GM12878 (cell line): ENCODE measurements around the gene TMC4. TPM values are rescaled to one million over a fixed set of nuclear protein-coding genes. Genes with fewer than 3 reads are reported as not detected.

Experiments used
- CBX3 ChIP-seq: fragments of 200-600 bp; sonication (generic); IDR thresholded peaks from 2 replicates; pipeline ENCODE4 v1.6.1; 2016; ENCODE audit warnings: low read depth, borderline replicate concordance
- CREB1 ChIP-seq: IDR thresholded peaks from 2 replicates; pipeline ENCODE4 v1.6.1; 2012; ENCODE audit warnings: low read depth, mild to moderate bottlenecking, inconsistent platforms
- CUX1 ChIP-seq: IDR thresholded peaks from 2 replicates; pipeline ENCODE4 v1.6.1; 2012; ENCODE audit warnings: improper control_type of control experiment, low read depth, low read length; ENCODE audit not compliant: insufficient replicate concordance
- ETV6 ChIP-seq, 2 experiments: fragments of 450-650 bp in 1 of 2; IDR thresholded peaks in 1 of 2; conservative IDR thresholded peaks in 1 of 2; 2 replicates each; pipeline ENCODE4 v1.6.1; 2014; ENCODE audit warnings: antibody characterized with exemption in 1 of 2, borderline replicate concordance in 1 of 2, low read depth in 1 of 2, mild to moderate bottlenecking in 1 of 2, moderate library complexity in 1 of 2
- HDAC6 ChIP-seq: fragments of 200-600 bp; sonication (generic); IDR thresholded peaks from one replicate; pipeline ENCODE4 v1.8.0; 2017; ENCODE audit warnings: antibody characterized with exemption; ENCODE audit not compliant: unreplicated experiment
- NFIC ChIP-seq: IDR thresholded peaks from 2 replicates; pipeline ENCODE4 v1.6.1; 2012; ENCODE audit warnings: low read depth, mild to moderate bottlenecking, inconsistent platforms, low read length, moderate library complexity
- RFX5 ChIP-seq: IDR thresholded peaks from 2 replicates; pipeline ENCODE4 v1.6.1; 2011; ENCODE audit warnings: low read depth, low read length, improper control_type of control experiment
- RUNX3 ChIP-seq: IDR thresholded peaks from 2 replicates; pipeline ENCODE4 v1.6.1; 2012; ENCODE audit warnings: low read length, inconsistent platforms
- SIN3A ChIP-seq: IDR thresholded peaks from 2 replicates; pipeline ENCODE4 v1.6.1; 2012; ENCODE audit warnings: low read depth, low read length, improper control_type of control experiment
- SUPT20H ChIP-seq: IDR thresholded peaks from 2 replicates; pipeline ENCODE4 v1.6.1; 2011; ENCODE audit warnings: low read depth, mild to moderate bottlenecking, low read length, moderate library complexity, borderline replicate concordance; ENCODE audit not compliant: control insufficient read depth
- TBL1XR1 ChIP-seq: IDR thresholded peaks from 2 replicates; pipeline ENCODE4 v1.6.1; 2012; ENCODE audit warnings: low read depth, low read length, improper control_type of control experiment
- TCF7 ChIP-seq: IDR thresholded peaks from 2 replicates; pipeline ENCODE4 v1.6.1; 2014; ENCODE audit warnings: antibody characterized with exemption, borderline replicate concordance
- YY1 ChIP-seq: IDR thresholded peaks from 2 replicates; pipeline ENCODE4 v1.6.1; 2011; ENCODE audit warnings: low read depth, mild to moderate bottlenecking, low read length
- ZBTB4 ChIP-seq: fragments of 450-650 bp; formaldehyde crosslinking; IDR thresholded peaks from 2 replicates; pipeline ENCODE4 v1.4.0; 2022; ENCODE audit warnings: mild to moderate bottlenecking, moderate library complexity
- ZNF687 ChIP-seq: fragments of 450-650 bp; IDR thresholded peaks from 2 replicates; pipeline ENCODE4 v1.6.1; 2017; ENCODE audit warnings: mild to moderate bottlenecking, moderate library complexity
- polyA plus RNA-seq, 11 experiments: library from polyadenylated mRNA; depleted of rRNA in 4 of 11; unstranded in 6 of 11; stranded (reverse) in 5 of 11; fragments of >200 nt; fragmentation: Nextera tagmentation in 4 of 11; fragmentation: Illumina TruSeq in 1 of 11; extraction: Ambion mirVana in 4 of 11; extraction: Trizol in 1 of 11; gene quantifications; 1 replicate in 1 of 11; 2 replicates in 10 of 11; pipeline versions ENCODE4 v1.2.1 to v1.2.3, GENCODE V29; 2011 to 2016; ENCODE audit warnings: inconsistent platforms in 2 of 11, missing spikeins in 2 of 11, low read depth in 1 of 11
- total RNA-seq, 4 experiments: library from RNA; depleted of rRNA in 3 of 4; stranded (reverse); fragments of >200 nt in 3 of 4; fragmentation: Illumina TruSeq in 1 of 4; extraction: Trizol in 1 of 4; gene quantifications; 2 replicates each; pipeline versions ENCODE4 v1.2.1 to v1.2.3, GENCODE V29; 2013 to 2021
- TF ChIP-seq, protein P1 (sequence below): fragments of 150-350 bp; IDR thresholded peaks from 2 replicates; pipeline ENCODE4 v1.6.1; 2014; ENCODE audit warnings: mild to moderate bottlenecking, low read depth, low read length

Gene TMC4
- total and polyA plus RNA-seq, 10 of the 15 experiments (the other 5 are each of a cell fraction or from before 2014, with no cell fraction given), result 0.33 to 0.83 (median 0.74) TPM; not detected in 7

DNA sequence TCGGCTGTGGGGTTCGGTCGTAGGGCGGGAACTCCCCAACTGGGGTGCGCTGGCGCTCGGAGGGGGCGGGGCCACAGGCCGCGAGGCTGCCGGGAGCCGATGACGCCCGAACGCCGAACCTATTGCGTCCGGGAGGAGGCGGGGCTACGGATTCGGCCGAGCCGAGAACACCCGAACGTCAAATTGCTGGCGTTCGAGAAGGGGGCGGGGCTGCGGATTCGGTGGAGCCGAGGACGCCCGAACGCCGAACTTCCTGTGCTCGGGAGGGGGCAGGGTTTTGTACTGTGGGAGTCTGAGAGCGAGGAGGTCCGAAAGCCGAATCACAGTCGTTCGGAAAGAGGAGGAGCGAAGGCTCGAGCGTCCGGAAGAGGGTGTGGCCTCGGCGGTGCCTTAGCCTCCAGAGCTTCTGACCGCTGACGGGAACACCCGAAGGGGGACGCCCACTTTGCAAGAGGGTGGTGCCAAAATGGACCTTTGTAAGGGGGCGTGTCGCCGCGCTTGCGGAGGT, 17.6 kb upstream of the TMC4 start (continued):
- TF ChIP-seq NFIC (no peak), TBL1XR1 (peak; percentile 41; the same call in 1 of the 2 replicates), SUPT20H (no peak), ETV6 (conservative IDR thresholded peaks at IDR 0.05 in 1 of 2, IDR thresholded peaks at IDR 0.05 in 1 of 2; ENCODE audit: borderline replicate concordance in 1 of 2, low read depth in 1 of 2) (no peak), CREB1 (peak; percentile 80), CBX3 (no peak), YY1 (no peak), RUNX3 (no peak), CUX1 (no peak), RFX5 (peak; percentile 38; the same call in 1 of the 2 replicates), SIN3A (no peak), ZBTB4 (no peak), HDAC6 (no peak), ZNF687 (no peak), TCF7 (no peak)
- TF ChIP-seq, protein P1, sequence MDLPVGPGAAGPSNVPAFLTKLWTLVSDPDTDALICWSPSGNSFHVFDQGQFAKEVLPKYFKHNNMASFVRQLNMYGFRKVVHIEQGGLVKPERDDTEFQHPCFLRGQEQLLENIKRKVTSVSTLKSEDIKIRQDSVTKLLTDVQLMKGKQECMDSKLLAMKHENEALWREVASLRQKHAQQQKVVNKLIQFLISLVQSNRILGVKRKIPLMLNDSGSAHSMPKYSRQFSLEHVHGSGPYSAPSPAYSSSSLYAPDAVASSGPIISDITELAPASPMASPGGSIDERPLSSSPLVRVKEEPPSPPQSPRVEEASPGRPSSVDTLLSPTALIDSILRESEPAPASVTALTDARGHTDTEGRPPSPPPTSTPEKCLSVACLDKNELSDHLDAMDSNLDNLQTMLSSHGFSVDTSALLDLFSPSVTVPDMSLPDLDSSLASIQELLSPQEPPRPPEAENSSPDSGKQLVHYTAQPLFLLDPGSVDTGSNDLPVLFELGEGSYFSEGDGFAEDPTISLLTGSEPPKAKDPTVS, result no peak
